ENCODE measurements around the gene CEP83. TPM values are rescaled to one million over a fixed set of nuclear protein-coding genes. Genes with fewer than 3 reads are reported as not detected.
A peak's percentile ranks its signal among the peaks of the same experiment; 100 is the strongest.

Gene CEP83
- total RNA-seq, 1 donor from 2014 or later = 9.8 TPM

DNA sequence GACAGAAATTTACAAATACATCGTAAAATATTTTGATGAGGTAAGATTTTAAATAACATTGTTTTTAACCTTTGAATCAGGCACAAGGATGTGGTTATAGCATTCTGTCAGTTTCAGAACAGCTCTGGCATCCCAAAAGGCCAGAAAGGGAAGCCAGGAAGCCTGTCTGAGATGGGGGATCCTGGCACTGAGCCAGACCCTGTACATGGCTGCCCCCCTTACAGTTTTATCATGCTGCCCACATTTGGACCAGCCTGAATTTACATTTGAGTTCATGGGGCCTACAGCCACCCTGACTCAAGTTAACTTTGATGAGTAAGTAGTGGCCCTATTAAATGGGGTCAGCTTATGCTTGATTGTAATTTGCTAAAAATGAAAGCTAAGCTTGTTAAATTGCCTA lies 155.7 kb downstream of the CEP83 start:
- Histone ChIP-seq H3K9me3 (replicated peaks) (no peaks in the 10 kb centered on the region), H3K27ac (replicated peaks) (no peak overlapping the region), H3K27me3 (ENCODE audit: low read depth) (no peaks in the 10 kb centered on the region), H3K36me3 (peaks cover 56% of the 10 kb centered on the region), H3K4me3 (no peak overlapping the region), H3K4me1 (peaks cover 14% of the 10 kb centered on the region)
- no peak for TF ChIP-seq CTCF (IDR thresholded peaks at IDR 0.05; ENCODE audit: borderline replicate concordance)
- DNase-seq = no peak
- intact Hi-C loops (cut with micrococcal nuclease) = no loop called here

- H3K36me3 ChIP-seq = peaks cover 18% of the 10 kb centered on the region
These were observed 159.8 kb downstream of the CEP83 start for GRCh38 chr12:94299846-94300245.

DNA sequence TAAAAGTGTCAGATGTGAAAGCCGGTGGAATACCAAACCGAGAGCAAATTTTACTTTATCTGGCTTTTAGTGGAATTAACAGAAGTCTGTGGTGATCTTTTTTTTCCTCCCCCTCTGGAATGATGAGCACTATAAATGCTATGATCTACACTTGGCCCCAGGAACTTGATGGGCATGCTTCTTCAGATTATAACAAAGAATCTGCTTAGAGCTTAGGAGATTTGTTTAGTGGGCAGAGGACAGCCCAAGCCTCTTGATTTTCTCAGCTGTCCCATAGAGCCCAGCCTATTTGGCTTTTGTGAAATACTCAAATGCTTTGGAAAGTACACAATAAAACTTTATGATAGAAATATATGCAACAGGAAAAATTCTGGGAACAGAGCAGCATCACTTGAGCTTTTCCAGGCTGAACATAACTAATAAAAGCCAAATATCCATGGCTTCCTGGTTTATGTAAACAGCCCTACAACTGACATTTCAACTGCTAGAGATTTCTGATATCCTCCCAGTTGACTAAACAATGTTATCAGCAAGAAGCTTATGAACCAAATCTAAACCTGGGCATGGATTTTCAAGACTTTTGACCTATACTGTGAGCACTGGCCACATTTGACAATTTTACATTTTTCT lies 161.7 kb downstream of the CEP83 start:
- no peak for TF ChIP-seq CTCF (IDR thresholded peaks at IDR 0.05; ENCODE audit: borderline replicate concordance)
- Histone ChIP-seq H3K4me1 (peaks cover 21% of the 10 kb centered on the region), H3K9me3 (replicated peaks) (no peaks in the 10 kb centered on the region), H3K4me3 (no peak overlapping the region), H3K27me3 (ENCODE audit: low read depth) (no peaks in the 10 kb centered on the region), H3K36me3 (peaks cover 14% of the 10 kb centered on the region), H3K27ac (replicated peaks) (no peak overlapping the region)
- no peak for DNase-seq
- intact Hi-C loops (cut with micrococcal nuclease) = no loop called here

More at GRCh38 chr12:94299846-94300245, 159.8 kb downstream of the CEP83 start:
- H3K4me1 ChIP-seq = peaks cover 25% of the 10 kb centered on the region
- no peak for DNase-seq
- no peaks in the 10 kb centered on the region for H3K27me3 ChIP-seq (ENCODE audit: low read depth)
- H3K4me3 ChIP-seq = no peak overlapping the region
- no peak overlapping the region for H3K27ac ChIP-seq (replicated peaks)
- intact Hi-C loops (cut with micrococcal nuclease) = no loop called here
- no peaks in the 10 kb centered on the region for H3K9me3 ChIP-seq (replicated peaks)
- TF ChIP-seq CTCF (IDR thresholded peaks at IDR 0.05; ENCODE audit: borderline replicate concordance) = no peak

DNA sequence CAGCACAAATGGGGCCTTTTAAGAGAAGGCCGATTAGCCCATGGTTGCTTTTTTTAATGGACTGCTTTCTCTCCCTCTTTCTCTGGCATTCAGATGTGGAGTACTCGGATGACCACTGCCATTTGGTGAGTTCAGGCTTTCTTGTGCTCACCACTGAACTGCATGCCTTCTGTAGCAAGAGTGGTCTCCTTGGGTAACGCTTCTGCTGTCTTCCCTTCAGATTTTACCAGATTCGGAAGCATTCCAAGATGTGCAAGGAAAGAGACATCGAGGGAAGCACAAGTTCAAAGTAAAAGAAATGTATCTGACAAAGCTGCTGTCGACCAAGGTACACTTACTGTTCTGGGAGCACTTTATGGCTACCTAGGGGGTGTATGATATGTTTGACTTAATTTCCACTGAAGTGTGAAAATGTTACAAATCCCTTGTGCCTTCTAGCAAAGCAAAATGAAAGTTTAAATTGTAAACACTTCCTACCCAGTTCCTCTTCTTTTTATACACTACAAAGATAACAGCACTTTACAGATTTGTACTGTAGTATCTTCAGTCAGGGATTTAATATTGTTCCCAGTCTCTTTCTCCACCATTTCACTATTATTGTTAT lies 162.5 kb downstream of the CEP83 start:
- no peak for DNase-seq
- Histone ChIP-seq H3K27me3 (ENCODE audit: low read depth) (no peaks in the 10 kb centered on the region), H3K27ac (replicated peaks) (no peak overlapping the region), H3K4me1 (peaks cover 21% of the 10 kb centered on the region), H3K9me3 (replicated peaks) (no peaks in the 10 kb centered on the region), H3K4me3 (no peak overlapping the region), H3K36me3 (peaks cover 12% of the 10 kb centered on the region)
- intact Hi-C loops (cut with micrococcal nuclease) = no loop called here
- no peak for TF ChIP-seq CTCF (IDR thresholded peaks at IDR 0.05; ENCODE audit: borderline replicate concordance)

GRCh38 chr12:94290353-94290752 lies 169.3 kb downstream of the CEP83 start:
- Histone ChIP-seq H3K36me3 (no peaks in the 10 kb centered on the region), H3K27ac (replicated peaks) (peak overlapping the region; percentile 74)

More at GRCh38 chr12:94290353-94290752, 169.3 kb downstream of the CEP83 start:
- H3K27me3 ChIP-seq (ENCODE audit: low read depth) = no peaks in the 10 kb centered on the region
- DNase-seq = no peak
- no peaks in the 10 kb centered on the region for H3K9me3 ChIP-seq (replicated peaks)
- TF ChIP-seq CTCF (IDR thresholded peaks at IDR 0.05; ENCODE audit: borderline replicate concordance) = no peak
- intact Hi-C loops (cut with micrococcal nuclease) = no loop called here
- H3K4me1 ChIP-seq = peaks cover 29% of the 10 kb centered on the region
- H3K4me3 ChIP-seq = peak overlapping the region; percentile 15
